WERI-Rb-1 (cell line): ENCODE data around the gene AANAT.
A peak's percentile ranks its signal among the peaks of the same experiment; 100 is the strongest.

Experiments used
- DNase-seq: peaks from one replicate; pipeline ENCODE4 v3.0.0-alpha.2; 2020
- H3K27ac ChIP-seq: fragments of 250-450 bp; sonication (Bioruptor Pico); 2 replicates; pipeline ENCODE4 v1.5.1; 2020; ENCODE audit warnings: mild to moderate bottlenecking, moderate library complexity
- H3K27me3 ChIP-seq: fragments of 250-450 bp; sonication (Bioruptor Pico); 2 replicates; pipeline ENCODE4 v1.5.1; 2021; ENCODE audit warnings: mild to moderate bottlenecking, low read depth, moderate library complexity; ENCODE audit not compliant: insufficient read depth, severe bottlenecking
- H3K36me3 ChIP-seq: fragments of 250-450 bp; sonication (Bioruptor Pico); 2 replicates; pipeline ENCODE4 v1.5.1; 2020; ENCODE audit warnings: mild to moderate bottlenecking, moderate library complexity
- H3K4me3 ChIP-seq: 2 replicates; pipeline ENCODE4 v1.5.1; 2011; ENCODE audit warnings: low read depth, mild to moderate bottlenecking, control low read depth, low read length
- H3K9me3 ChIP-seq: fragments of 250-450 bp; sonication (Bioruptor Pico); 2 replicates; pipeline ENCODE4 v1.5.1; 2021; ENCODE audit warnings: mild to moderate bottlenecking, moderate library complexity; ENCODE audit not compliant: severe bottlenecking
- TF ChIP-seq, protein P1 (sequence below): IDR thresholded peaks from 2 replicates; pipeline ENCODE4 v1.5.1; 2011; ENCODE audit warnings: low read depth, mild to moderate bottlenecking, control low read depth, inconsistent platforms, low read length

The AANAT gene

GRCh38 chr17:76432712-76433336, 34.6 kb upstream of the AANAT start:
- TF ChIP-seq, protein P1, sequence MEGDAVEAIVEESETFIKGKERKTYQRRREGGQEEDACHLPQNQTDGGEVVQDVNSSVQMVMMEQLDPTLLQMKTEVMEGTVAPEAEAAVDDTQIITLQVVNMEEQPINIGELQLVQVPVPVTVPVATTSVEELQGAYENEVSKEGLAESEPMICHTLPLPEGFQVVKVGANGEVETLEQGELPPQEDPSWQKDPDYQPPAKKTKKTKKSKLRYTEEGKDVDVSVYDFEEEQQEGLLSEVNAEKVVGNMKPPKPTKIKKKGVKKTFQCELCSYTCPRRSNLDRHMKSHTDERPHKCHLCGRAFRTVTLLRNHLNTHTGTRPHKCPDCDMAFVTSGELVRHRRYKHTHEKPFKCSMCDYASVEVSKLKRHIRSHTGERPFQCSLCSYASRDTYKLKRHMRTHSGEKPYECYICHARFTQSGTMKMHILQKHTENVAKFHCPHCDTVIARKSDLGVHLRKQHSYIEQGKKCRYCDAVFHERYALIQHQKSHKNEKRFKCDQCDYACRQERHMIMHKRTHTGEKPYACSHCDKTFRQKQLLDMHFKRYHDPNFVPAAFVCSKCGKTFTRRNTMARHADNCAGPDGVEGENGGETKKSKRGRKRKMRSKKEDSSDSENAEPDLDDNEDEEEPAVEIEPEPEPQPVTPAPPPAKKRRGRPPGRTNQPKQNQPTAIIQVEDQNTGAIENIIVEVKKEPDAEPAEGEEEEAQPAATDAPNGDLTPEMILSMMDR: peak; percentile 67
- Histone ChIP-seq H3K9me3 (no peaks in the 10 kb centered on the region), H3K27ac (no peak overlapping the region), H3K4me3 (no peak overlapping the region), H3K36me3 (peaks cover 8% of the 10 kb centered on the region), H3K27me3 (no peaks in the 10 kb centered on the region)
- no peak for DNase-seq

DNA sequence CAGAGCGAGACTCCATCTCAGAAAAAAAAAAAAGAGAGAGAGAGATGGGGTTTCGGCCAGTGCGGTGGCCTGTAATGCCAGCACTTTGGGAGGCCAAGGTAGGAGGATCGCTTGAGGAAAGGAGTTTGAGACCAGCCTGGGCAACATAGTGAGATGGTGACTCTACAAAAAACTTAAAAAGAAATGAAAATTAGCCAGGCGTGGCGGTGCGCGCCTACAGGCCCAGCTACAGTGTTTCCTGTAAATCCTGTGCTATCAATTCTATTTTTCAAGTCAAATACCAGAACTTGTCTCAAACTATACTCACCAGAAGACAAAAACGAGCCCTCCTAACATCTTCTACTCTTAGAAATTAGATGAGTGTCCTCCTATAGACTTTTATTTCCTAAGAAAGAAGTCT, 33.7 kb upstream of the AANAT start:
- no peaks in the 10 kb centered on the region for H3K27me3 ChIP-seq
- H3K36me3 ChIP-seq: peaks cover 10% of the 10 kb centered on the region
- DNase-seq: no peak
- no peaks in the 10 kb centered on the region for H3K9me3 ChIP-seq
- no peak overlapping the region for H3K27ac ChIP-seq
- TF ChIP-seq, protein P1: no peak
- H3K4me3 ChIP-seq: no peak overlapping the region

DNA sequence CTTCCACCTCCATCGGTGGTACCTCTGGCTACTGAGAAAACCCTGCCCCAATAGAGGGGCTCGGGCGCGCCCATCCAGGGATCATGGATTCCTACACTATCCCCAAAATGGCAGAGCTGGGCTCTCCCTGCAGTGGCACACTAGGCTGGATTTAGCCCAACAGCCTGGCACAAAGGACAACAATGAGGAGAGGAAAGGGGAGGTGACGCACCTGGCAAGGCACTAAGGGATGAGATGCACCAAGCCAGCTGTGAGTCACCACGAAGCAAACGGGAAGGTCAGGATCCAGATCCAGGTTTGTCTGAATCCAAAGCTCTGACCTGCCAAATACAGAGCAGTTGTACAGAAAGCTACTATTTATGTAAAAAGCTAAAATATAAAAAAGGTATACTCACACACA, 32.5 kb upstream of the AANAT start:
- TF ChIP-seq, protein P1: no peak
- peaks cover 12% of the 10 kb centered on the region for H3K36me3 ChIP-seq
- H3K27ac ChIP-seq: no peak overlapping the region
- H3K4me3 ChIP-seq: no peak overlapping the region
- no peak for DNase-seq
- no peaks in the 10 kb centered on the region for H3K27me3 ChIP-seq
- no peaks in the 10 kb centered on the region for H3K9me3 ChIP-seq

GRCh38 chr17:76435751-76436150, 31.7 kb upstream of the AANAT start:
- Histone ChIP-seq H3K27me3 (no peaks in the 10 kb centered on the region), H3K9me3 (no peaks in the 10 kb centered on the region), H3K27ac (no peak overlapping the region), H3K36me3 (peaks cover 11% of the 10 kb centered on the region), H3K4me3 (no peak overlapping the region)
- TF ChIP-seq, protein P1: no peak
- no peak for DNase-seq

- Histone ChIP-seq H3K27me3 (no peaks in the 10 kb centered on the region), H3K9me3 (no peaks in the 10 kb centered on the region), H3K36me3 (peaks cover 11% of the 10 kb centered on the region), H3K4me3 (no peak overlapping the region), H3K27ac (no peak overlapping the region)
- TF ChIP-seq, protein P1: no peak
- DNase-seq: no peak
Measured at GRCh38 chr17:76437467-76438402, 29.7 kb upstream of the AANAT start.
